HepG2 (cell line): ENCODE measurements around the gene GNA12. TPM values are rescaled to one million over a fixed set of nuclear protein-coding genes. Genes with fewer than 3 reads are reported as not detected.

ENCODE experiments used
- ATAC-seq: fragments of 200-7000 bp; cut with Tn5 transposase; 3 replicates; pipeline ENCODE4 v1.9.1; 2020; ENCODE audit warnings: mild to moderate bottlenecking, moderate library complexity
- BruUV-seq: library from RNA; stranded (reverse); fragments of 400-500 nt; replicated peaks from 2 replicates; lab custom pipeline; 2021; lab: Mats Ljungman, UMichigan
- CTCF ChIA-PET: fragments of 300-600 bp; formaldehyde crosslinking; extraction: SDS; loops from one replicate; lab custom pipeline; 2021; ENCODE audit warnings: low total read pairs, inconsistent platforms, low intra/inter-chr PET ratio; lab: Yijun Ruan, JAX
- POLR2A ChIA-PET: fragments of 350-600 bp; sonication (Branson Sonifier 250); formaldehyde crosslinking; loops from one replicate; lab custom pipeline; 2020; ENCODE audit warnings: antibody characterized with exemption, inconsistent platforms; lab: Yijun Ruan, JAX
- DNase-seq: peaks from one replicate; pipeline ENCODE4 v3.0.0-alpha.2; 2015; ENCODE audit warnings: low spot score
- FAIRE-seq: peaks from 3 replicates; lab custom pipeline; 2011; peaks lifted over from hg19 to GRCh38; lab: Jason Lieb, UNC
- H2AFZ ChIP-seq: one replicate; pipeline ENCODE4 v1.6.1; 2011; ENCODE audit warnings: low read length, inconsistent platforms
- H3K27ac ChIP-seq: fragments of 300-600 bp; 3 replicates; pipeline ENCODE4 v1.8.0; 2011; ENCODE audit warnings: mixed run types, mild to moderate bottlenecking, mixed read lengths, low read length, inconsistent platforms; ENCODE audit not compliant: insufficient read depth; ENCODE audit errors: extremely low read length
- H3K27me3 ChIP-seq, 2 experiments: fragments of 200-600 bp in 1 of 2; 2 replicates in 1 of 2; 3 replicates in 1 of 2; pipeline versions ENCODE4 v1.6.0 to v1.8.0; 2011; ENCODE audit warnings: low read length in 2 of 2, mild to moderate bottlenecking in 2 of 2, moderate library complexity in 2 of 2, inconsistent platforms in 1 of 2; ENCODE audit not compliant: insufficient read depth in 2 of 2, control insufficient read depth in 1 of 2
- H3K36me3 ChIP-seq, 2 experiments: fragments of 200-600 bp in 1 of 2; replicated peaks in 1 of 2; 2 replicates in 1 of 2; 3 replicates in 1 of 2; pipeline versions ENCODE4 v1.5.1 to v1.8.0; 2011; ENCODE audit warnings: low read length in 2 of 2, inconsistent platforms in 1 of 2; ENCODE audit not compliant: insufficient read depth in 2 of 2, control insufficient read depth in 1 of 2
- H3K4me1 ChIP-seq: 2 replicates; pipeline ENCODE4 v1.5.1; 2012; ENCODE audit warnings: low read length, inconsistent platforms; ENCODE audit not compliant: insufficient read depth
- H3K4me2 ChIP-seq: 2 replicates; pipeline ENCODE4 v1.6.0; 2011; ENCODE audit warnings: low read depth, low read length, inconsistent platforms
- H3K4me3 ChIP-seq, 3 experiments: fragments of 200-600 bp in 1 of 3; sonication (generic), shearing (Covaris generic) in 1 of 3; replicated peaks in 1 of 3; 2 replicates each; pipeline ENCODE4 v1.5.1; 2011 to 2016; ENCODE audit warnings: low read length in 3 of 3, inconsistent platforms in 2 of 3, low read depth in 2 of 3, mild to moderate bottlenecking in 2 of 3, control low read depth in 1 of 3, mixed read lengths in 1 of 3; ENCODE audit not compliant: insufficient read depth in 1 of 3
- H3K79me2 ChIP-seq: one replicate; pipeline ENCODE4 v1.6.1; 2011; ENCODE audit warnings: low read length, inconsistent platforms; ENCODE audit not compliant: insufficient read depth
- H3K9ac ChIP-seq: 2 replicates; pipeline ENCODE4 v1.6.0; 2011; ENCODE audit warnings: mild to moderate bottlenecking, low read depth, low read length, inconsistent platforms; ENCODE audit not compliant: insufficient read depth
- H3K9me3 ChIP-seq: 2 replicates; pipeline ENCODE4 v1.5.1; 2012; ENCODE audit warnings: mild to moderate bottlenecking, low read length
- H4K20me1 ChIP-seq: 2 replicates; pipeline ENCODE4 v1.6.0; 2011; ENCODE audit warnings: inconsistent platforms, mild to moderate bottlenecking, low read length, moderate library complexity; ENCODE audit not compliant: insufficient read depth
- ATAD3A ChIP-seq: sonication (generic); formaldehyde crosslinking; IDR thresholded peaks from 2 replicates; pipeline ENCODE4 v1.4.0; 2020; ENCODE audit warnings: missing genetic modification reagents
- CCAR2 ChIP-seq: fragments of 200-400 bp; formaldehyde crosslinking; optimal IDR thresholded peaks from 2 replicates; pipeline ENCODE3; 2018; ENCODE audit warnings: low read depth, mild to moderate bottlenecking, low read length, moderate library complexity
- ELK4 ChIP-seq: sonication (generic); formaldehyde crosslinking; IDR thresholded peaks from 2 replicates; pipeline ENCODE4 v1.9.0; 2021; ENCODE audit warnings: missing genetic modification reagents, borderline replicate concordance
- FOXA1 ChIP-seq, 2 experiments: fragments of 450-650 bp in 1 of 2; sonication (generic) in 1 of 2; formaldehyde crosslinking in 1 of 2; IDR thresholded peaks; 2 replicates each; pipeline versions ENCODE4 v1.4.0 to v1.6.1; 2016 to 2020; ENCODE audit warnings: missing genetic modification reagents in 1 of 2
- KDM1A ChIP-seq: IDR thresholded peaks from 2 replicates; pipeline ENCODE4 v1.6.1; 2016; ENCODE audit warnings: missing compliant biosample characterization
- KDM5A ChIP-seq: fragments of 200-600 bp; sonication (generic); IDR thresholded peaks from 2 replicates; pipeline ENCODE4 v1.7.0; 2018; ENCODE audit warnings: antibody characterized with exemption, mild to moderate bottlenecking, low read length, borderline replicate concordance
- MBNL3 ChIP-seq: fragments of 250-450 bp; sonication (Bioruptor Pico); conservative IDR thresholded peaks from 2 replicates; pipeline ENCODE4 v1.8.0; 2022; ENCODE audit warnings: mild to moderate bottlenecking, inconsistent platforms
- MYPOP ChIP-seq: sonication (generic); formaldehyde crosslinking; IDR thresholded peaks from 2 replicates; pipeline ENCODE4 v1.8.1; 2023; ENCODE audit warnings: mild to moderate bottlenecking, moderate library complexity, missing genetic modification reagents
- NFYB ChIP-seq: sonication (generic); formaldehyde crosslinking; IDR thresholded peaks from 2 replicates; pipeline ENCODE4 v1.4.0; 2020; ENCODE audit warnings: missing genetic modification reagents
- PTBP1 ChIP-seq: fragments of 200-400 bp; formaldehyde crosslinking; IDR thresholded peaks from 2 replicates; pipeline ENCODE4 v1.6.1; 2018; ENCODE audit warnings: low read length, low read depth; ENCODE audit not compliant: poor library complexity, severe bottlenecking
- RFX3 ChIP-seq: IDR thresholded peaks from 2 replicates; pipeline ENCODE4 v1.6.1; 2016; ENCODE audit warnings: missing biosample characterization, missing genetic modification reagents
- ZBTB33 ChIP-seq: sonication (generic); formaldehyde crosslinking; IDR thresholded peaks from 2 replicates; pipeline ENCODE4 v1.4.0; 2020; ENCODE audit warnings: missing genetic modification reagents
- ZNF430 ChIP-seq: sonication (generic); formaldehyde crosslinking; IDR thresholded peaks from 2 replicates; pipeline ENCODE4 v1.9.0; 2021; ENCODE audit warnings: mild to moderate bottlenecking, missing genetic modification reagents
- ZNF777 ChIP-seq: sonication (generic); formaldehyde crosslinking; IDR thresholded peaks from 2 replicates; pipeline ENCODE4 v1.4.0; 2020; ENCODE audit warnings: missing genetic modification reagents
- ZNF878 ChIP-seq: sonication (generic); formaldehyde crosslinking; IDR thresholded peaks from 2 replicates; pipeline ENCODE4 v1.8.1; 2023; ENCODE audit warnings: mild to moderate bottlenecking, missing genetic modification reagents, moderate library complexity
- WGBS: methylation state at CpG from one replicate; pipeline ENCODE4 v1.1.6; 2017; ENCODE audit warnings: low lambda C conversion rate; 5-methylcytosine and 5-hydroxymethylcytosine counted together
- in situ Hi-C: cut with HindIII; loops from 2 replicates; pipeline ENCODE4 v1.10.0; 2017; ENCODE audit warnings: low pct_unique_long_range_greater_than_20kb; ENCODE audit not compliant: extremely low pct_ligation_motif_present
- intact Hi-C: fragments of 100-400 bp; cut with micrococcal nuclease; formaldehyde crosslinking; loops from one replicate; pipeline ENCODE4 v1.10.0; 2022; ENCODE audit not compliant: unreplicated experiment
- polyA plus RNA-seq, 8 experiments: library from polyadenylated mRNA; depleted of rRNA in 3 of 8; stranded (reverse) in 7 of 8; unstranded in 1 of 8; fragments of >200 nt; fragmentation: Illumina TruSeq in 4 of 8; extraction: Trizol in 4 of 8; gene quantifications; 2 replicates each; pipeline versions ENCODE4 v1.2.1 to v1.2.3, GENCODE V29; 2011 to 2016; ENCODE audit warnings: low read depth in 4 of 8, missing spikeins in 1 of 8, mixed read lengths in 1 of 8; ENCODE audit not compliant: insufficient read depth in 1 of 8
- total RNA-seq, 5 experiments: library from RNA; depleted of rRNA; stranded (reverse); fragments of >200 nt; fragmentation: Illumina TruSeq; extraction: Trizol; gene quantifications; 2 replicates each; pipeline ENCODE4 v1.2.3, GENCODE V29; 2016; ENCODE audit warnings: low read depth in 1 of 5

Gene GNA12
- total and polyA plus RNA-seq, 2 of the 13 experiments (the other 11 are each of a cell fraction or from before 2014, with no cell fraction given): 16.2 to 50.9 TPM

GRCh38 chr7:2892549-2892948 is 48.4 kb upstream of the GNA12 start:
- in situ Hi-C loops (loop anchor here (25.0 kb wide), 2 partner anchors 495 to 770 kb away; no protein-coding TSS in a partner anchor), intact Hi-C loops (no loop called here)
- FAIRE-seq (no peak), DNase-seq (no peak), ATAC-seq (no peak)
- TF ChIP-seq CCAR2: no peak
- BruUV-seq: no TSS peak
- Histone ChIP-seq H3K79me2 (no peaks in the 10 kb centered on the region), H3K4me1 (no peaks in the 10 kb centered on the region), H3K36me3 (no peaks in the 10 kb centered on the region), H3K27me3 (peaks cover 4 to 11% of the 10 kb centered on the region in 2 experiments; a peak in 2 of 5 replicates), H3K4me3 (no peak overlapping the region), H4K20me1 (no peaks in the 10 kb centered on the region), H3K9ac (no peak overlapping the region), H3K9me3 (no peaks in the 10 kb centered on the region), H2AFZ (no peak overlapping the region), H3K27ac (no peak overlapping the region), H3K4me2 (no peak overlapping the region)
- CTCF ChIA-PET: no interaction called here
- POLR2A ChIA-PET: no interaction called here
- 44% methylated on average over 8 of the region's 8 CpGs for WGBS

- H3K27ac ChIP-seq: no peak overlapping the region
- H2AFZ ChIP-seq: no peak overlapping the region
- H3K9ac ChIP-seq: no peak overlapping the region
- no peaks in the 10 kb centered on the region for H3K9me3 ChIP-seq
- H3K4me1 ChIP-seq: no peaks in the 10 kb centered on the region
- BruUV-seq: no TSS peak
- no peak for FAIRE-seq
- 88% methylated on average over 2 of the region's 7 CpGs for WGBS
- ChIA-PET POLR2A (no interaction called here), CTCF (interaction anchor here (1.2 to 2.4 kb wide), 2 partner anchors 267 to 512 kb away, joined by 8 to 19 read pairs; no protein-coding TSS in a partner anchor)
- H3K27me3 ChIP-seq: peaks cover 4 to 11% of the 10 kb centered on the region in 2 experiments; a peak in 4 of 5 replicates
- DNase-seq: no peak
- in situ Hi-C loops: loop anchor here (5.0 to 25.0 kb wide), 4 partner anchors 269 to 774 kb away; no protein-coding TSS in a partner anchor
- no peaks in the 10 kb centered on the region for H3K79me2 ChIP-seq
- no peaks in the 10 kb centered on the region for H4K20me1 ChIP-seq
- intact Hi-C loops: no loop called here
- TF ChIP-seq ZNF878 (CRISPR knock-in tag) (no peak), MBNL3 (CRISPR knock-in tag) (no peak), NFYB (CRISPR knock-in tag) (no peak), FOXA1 (IDR thresholded peaks at IDR 0.05) (no peak), FOXA1 (CRISPR knock-in tag; IDR thresholded peaks at IDR 0.05) (no peak), RFX3 (no peak), ELK4 (no peak), ZBTB33 (CRISPR knock-in tag) (no peak), ATAD3A (CRISPR knock-in tag) (no peak), PTBP1 (no peak), KDM1A (no peak), MYPOP (CRISPR knock-in tag) (no peak), ZNF430 (CRISPR knock-in tag) (no peak), KDM5A (no peak), ZNF777 (CRISPR knock-in tag) (no peak)
- no peak for ATAC-seq
- H3K36me3 ChIP-seq: no peaks in the 10 kb centered on the region
- no peak overlapping the region for H3K4me2 ChIP-seq
- H3K4me3 ChIP-seq: no peak overlapping the region
Observed at GRCh38 chr7:2887816-2888215, 43.7 kb upstream of the GNA12 start.
